Endothelial cell of umbilical vein (primary cell): Measurements from ENCODE around the gene NPIPB2. TPM values are rescaled to one million over a fixed set of nuclear protein-coding genes. Genes with fewer than 3 reads are reported as not detected.

Source experiments
- BruUV-seq: library from RNA; stranded (reverse); fragments of 400-500 nt; replicated peaks from 2 replicates; lab custom pipeline; 2021; lab: Mats Ljungman, UMichigan
- CTCF ChIA-PET: fragments of 300-600, 350-600 bp; sonication (Branson Sonifier 250); formaldehyde crosslinking; loops from one replicate; lab custom pipeline; 2021; ENCODE audit warnings: antibody characterized with exemption, inconsistent platforms; lab: Charles Lee
- POLR2A ChIA-PET: fragments of 300-600, 350-600 bp; sonication (Branson Sonifier 250); formaldehyde crosslinking; loops from one replicate; lab custom pipeline; 2021; ENCODE audit warnings: antibody characterized with exemption, inconsistent platforms; lab: Charles Lee
- DNase-seq: peaks from one replicate; pipeline ENCODE4 v3.0.0-alpha.2; 2011; ENCODE audit warnings: low read depth, low spot score
- FAIRE-seq: peaks from 2 replicates; lab custom pipeline; 2011; peaks lifted over from hg19 to GRCh38; lab: Jason Lieb, UNC
- H2AFZ ChIP-seq: 2 replicates; pipeline ENCODE4 v1.6.0; 2012; ENCODE audit warnings: low read depth, low read length, control low read depth, inconsistent platforms
- H3K27ac ChIP-seq: 2 replicates; pipeline ENCODE4 v1.5.1; 2011; ENCODE audit warnings: low read depth, mild to moderate bottlenecking, control low read depth, low read length, moderate library complexity; ENCODE audit not compliant: insufficient read depth
- H3K27me3 ChIP-seq, 2 experiments: 2 replicates each; pipeline versions ENCODE4 v1.6.0 to v1.6.1; 2011; ENCODE audit warnings: low read length in 2 of 2, mixed read lengths in 1 of 2; ENCODE audit not compliant: control insufficient read depth in 2 of 2, insufficient read depth in 2 of 2
- H3K36me3 ChIP-seq, 2 experiments: 2 replicates in 1 of 2; 3 replicates in 1 of 2; pipeline ENCODE4 v1.5.1; 2011; ENCODE audit warnings: low read length in 2 of 2, mild to moderate bottlenecking in 1 of 2, moderate library complexity in 1 of 2; ENCODE audit not compliant: control insufficient read depth in 2 of 2, insufficient read depth in 2 of 2; ENCODE audit errors: extremely low read depth in 1 of 2
- H3K4me1 ChIP-seq: 3 replicates; pipeline ENCODE4 v1.5.1; 2011; ENCODE audit warnings: mild to moderate bottlenecking, low read length; ENCODE audit not compliant: control insufficient read depth, insufficient read depth; ENCODE audit errors: extremely low read depth
- H3K4me2 ChIP-seq: 2 replicates; pipeline ENCODE4 v1.6.1; 2011; ENCODE audit warnings: low read length, control low read depth, mixed read lengths; ENCODE audit not compliant: insufficient read depth
- H3K4me3 ChIP-seq, 3 experiments: fragments of 200-600 bp in 1 of 3; sonication (generic), shearing (Covaris generic) in 1 of 3; replicated peaks in 1 of 3; 2 replicates each; pipeline ENCODE4 v1.5.1; 2011 to 2016; ENCODE audit warnings: control low read depth in 3 of 3, low read length in 3 of 3, mild to moderate bottlenecking in 2 of 3, inconsistent platforms in 1 of 3, low read depth in 1 of 3, moderate library complexity in 1 of 3; ENCODE audit not compliant: insufficient read depth in 1 of 3
- H3K79me2 ChIP-seq: 2 replicates; pipeline ENCODE4 v1.6.0; 2012; ENCODE audit warnings: low read length, inconsistent platforms; ENCODE audit not compliant: control insufficient read depth, insufficient read depth
- H3K9ac ChIP-seq: replicated peaks from 2 replicates; pipeline ENCODE3; 2011; ENCODE audit warnings: low read length, control low read depth; ENCODE audit not compliant: insufficient read depth; ENCODE audit errors: extremely low read depth
- H3K9me1 ChIP-seq: replicated peaks from 3 replicates; pipeline ENCODE4 v1.6.0; 2011; ENCODE audit warnings: mild to moderate bottlenecking, low read length; ENCODE audit not compliant: control insufficient read depth, insufficient read depth; ENCODE audit errors: extremely low read depth
- H3K9me3 ChIP-seq: replicated peaks from 2 replicates; pipeline ENCODE4 v1.5.1; 2012; ENCODE audit warnings: low read length, inconsistent platforms; ENCODE audit not compliant: control insufficient read depth, insufficient read depth
- H4K20me1 ChIP-seq: replicated peaks from 2 replicates; pipeline ENCODE3; 2011; ENCODE audit warnings: mild to moderate bottlenecking, low read length; ENCODE audit not compliant: control insufficient read depth, insufficient read depth; ENCODE audit errors: extremely low read depth
- CTCF ChIP-seq, 2 donors: IDR thresholded peaks; 1 replicate in 1 of 2; 2 replicates in 1 of 2; pipeline ENCODE4 v1.5.1; 2011; ENCODE audit warnings: low read length in 2 of 2, mild to moderate bottlenecking in 2 of 2, moderate library complexity in 2 of 2, control low read depth in 1 of 2, inconsistent platforms in 1 of 2, low read depth in 1 of 2; ENCODE audit not compliant: insufficient read depth in 1 of 2; ENCODE audit errors: extremely low read depth in 1 of 2
- EZH2 ChIP-seq: IDR thresholded peaks from 2 replicates; pipeline ENCODE4 v1.6.1; 2012; ENCODE audit warnings: borderline replicate concordance, low read depth, mild to moderate bottlenecking, moderate library complexity, low read length, inconsistent platforms; ENCODE audit not compliant: severe bottlenecking
- FOS ChIP-seq: IDR thresholded peaks from 2 replicates; pipeline ENCODE4 v1.6.1; 2011; ENCODE audit warnings: mild to moderate bottlenecking, low read length, moderate library complexity, borderline replicate concordance; ENCODE audit not compliant: insufficient read depth
- GATA2 ChIP-seq: IDR thresholded peaks from 2 replicates; pipeline ENCODE4 v1.7.0; 2011; ENCODE audit warnings: low read depth, mild to moderate bottlenecking, moderate library complexity, mixed read lengths, low read length; ENCODE audit not compliant: insufficient read length, insufficient read depth
- JUN ChIP-seq: IDR thresholded peaks from 2 replicates; pipeline ENCODE4 v1.6.1; 2011; ENCODE audit warnings: borderline replicate concordance, low read depth; ENCODE audit not compliant: insufficient read length, insufficient read depth
- MYC ChIP-seq: IDR thresholded peaks from one replicate; pipeline ENCODE4 v1.6.1; 2011; ENCODE audit warnings: mild to moderate bottlenecking, low read depth, low read length
- POLR2A ChIP-seq: IDR thresholded peaks from 2 replicates; pipeline ENCODE4 v1.6.1; 2012; ENCODE audit warnings: low read depth, mild to moderate bottlenecking, control low read depth, low read length
- POLR2AphosphoS5 ChIP-seq: IDR thresholded peaks from 2 replicates; pipeline ENCODE4 v1.6.1; 2012; ENCODE audit warnings: low read depth, mild to moderate bottlenecking, control low read depth, low read length, moderate library complexity; ENCODE audit not compliant: insufficient read depth
- dilution Hi-C: fragments of 300-500 bp; cut with MboI; formaldehyde crosslinking; loops from one replicate; pipeline ENCODE4 v1.15.0; 2019; ENCODE audit warnings: low sequenced_read_pairs; ENCODE audit not compliant: extremely low pct_ligation_motif_present
- intact Hi-C: fragments of 100-400 bp; cut with micrococcal nuclease; formaldehyde crosslinking; loops from one replicate; pipeline ENCODE4 v1.10.0; 2022
- polyA plus RNA-seq, 4 experiments: library from polyadenylated mRNA; depleted of rRNA in 3 of 4; stranded (reverse) in 3 of 4; unstranded in 1 of 4; fragments of >200 nt; gene quantifications; 2 replicates each; pipeline versions ENCODE4 v1.2.1 to v1.2.3, GENCODE V29; 2011 to 2012; ENCODE audit warnings: missing spikeins in 1 of 4
- total RNA-seq: library from RNA; stranded (reverse); gene quantifications from 2 replicates; pipeline ENCODE4 v1.2.3, GENCODE V29; 2021

The NPIPB2 gene
- total and polyA plus RNA-seq, 2 donors (not counting 3 experiments of a cell fraction or from before 2014, with no cell fraction given) = 5.8 to 15.4 TPM

GRCh38 chr16:11901091-11901490, 40.8 kb downstream of the NPIPB2 start:
- H3K4me1 ChIP-seq = peaks cover 17% of the 10 kb centered on the region
- peaks cover 92% of the 10 kb centered on the region for H3K79me2 ChIP-seq
- no peaks in the 10 kb centered on the region for H3K27me3 ChIP-seq
- no peak overlapping the region for H3K9ac ChIP-seq
- FAIRE-seq (peak; percentile 48), DNase-seq (peak; percentile 20)
- ChIA-PET CTCF (interaction anchor here (1.1 to 3.6 kb wide), 2 partner anchors 10 to 167 kb away, joined by 3 to 23 read pairs; no protein-coding TSS in a partner anchor), POLR2A (no interaction called here)
- BruUV-seq = no TSS peak
- H3K4me2 ChIP-seq = no peak overlapping the region
- peaks cover 0 to 2% of the 10 kb centered on the region in 2 experiments for H3K36me3 ChIP-seq
- H4K20me1 ChIP-seq = peaks cover 8% of the 10 kb centered on the region
- no peak overlapping the region for H3K4me3 ChIP-seq
- intact Hi-C loops = no loop called here
- no peak overlapping the region for H2AFZ ChIP-seq
- H3K9me1 ChIP-seq = no peaks in the 10 kb centered on the region
- no peak overlapping the region for H3K27ac ChIP-seq
- dilution Hi-C loops = no loop called here
- TF ChIP-seq MYC (no peak), GATA2 (no peak), POLR2AphosphoS5 (no peak), CTCF (IDR thresholded peaks at IDR 0.05; ENCODE audit: extremely low read depth in 1 of 2, insufficient read depth in 1 of 2, low read depth in 1 of 2, low read length in 2 of 2) (no peak), POLR2A (no peak), EZH2 (no peak), JUN (no peak), FOS (peak; percentile 15)
- H3K9me3 ChIP-seq = no peaks in the 10 kb centered on the region
